ENCODE measurements around the gene MEGF11.

The MEGF11 gene

GRCh38 chr15:66092053-66093016 lies 161.2 kb downstream of the MEGF11 start:
- no peak for DNase-seq (ENCODE audit: low spot score)

GRCh38 chr15:66089509-66089908 lies 164.0 kb downstream of the MEGF11 start:
- DNase-seq (ENCODE audit: low spot score) = no peak

DNA sequence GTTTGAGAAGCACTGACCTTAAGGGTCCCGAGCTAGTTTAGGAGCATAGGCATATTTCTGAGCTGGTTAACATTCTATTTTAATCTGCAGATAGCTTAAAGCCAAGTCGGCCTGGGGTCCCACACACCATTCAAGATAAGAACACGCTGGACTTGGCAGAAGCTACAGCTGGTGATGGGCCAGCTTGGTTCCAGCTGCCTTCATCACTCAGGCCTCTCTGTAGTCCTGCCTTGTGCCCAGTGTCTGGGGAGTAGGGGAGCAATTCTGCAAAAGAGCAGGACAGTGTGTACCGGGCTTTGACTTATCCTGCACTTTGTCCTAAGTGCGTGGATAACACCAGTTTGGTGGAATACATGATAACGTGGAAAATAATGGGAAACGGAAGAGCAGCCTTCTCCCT lies 164.5 kb downstream of the MEGF11 start:
- no peak for DNase-seq (ENCODE audit: low spot score)

GRCh38 chr15:66085128-66085527 lies 168.4 kb downstream of the MEGF11 start:
- no peak for DNase-seq (ENCODE audit: low spot score)

- DNase-seq (ENCODE audit: low spot score) = no peak
Observed at GRCh38 chr15:66084704-66085103, 168.8 kb downstream of the MEGF11 start.

- DNase-seq (ENCODE audit: low spot score) = peak; percentile 72
Observed at GRCh38 chr15:66080717-66081398, 172.7 kb downstream of the MEGF11 start.

- no peak for DNase-seq (ENCODE audit: low spot score)
Observed at GRCh38 chr15:66078929-66079275, 174.6 kb downstream of the MEGF11 start.

GRCh38 chr15:66078196-66078928 lies 175.2 kb downstream of the MEGF11 start:
- DNase-seq (ENCODE audit: low spot score) = no peak

DNA sequence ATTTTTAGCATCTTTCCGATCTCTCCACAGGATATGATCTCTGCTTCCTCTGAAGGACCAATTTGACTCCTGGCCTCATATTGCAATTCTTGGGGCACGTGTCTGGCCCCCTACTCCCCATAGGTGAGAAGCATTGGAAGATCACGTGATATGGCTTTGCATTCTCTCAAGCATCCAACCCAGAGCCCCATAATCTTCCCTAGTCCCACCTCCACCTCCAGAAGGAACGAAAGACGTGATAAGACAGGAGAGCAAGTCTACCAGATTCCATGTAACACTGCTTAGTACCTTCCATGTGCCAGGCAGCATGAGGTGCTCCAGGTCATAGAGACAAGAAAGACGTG lies 176.3 kb downstream of the MEGF11 start:
- DNase-seq (ENCODE audit: low spot score) = no peak

- no peak for DNase-seq (ENCODE audit: low spot score)
Observed at GRCh38 chr15:66076591-66077319, 176.8 kb downstream of the MEGF11 start.

- DNase-seq (ENCODE audit: low spot score) = no peak
Observed at GRCh38 chr15:66075947-66076346, 177.6 kb downstream of the MEGF11 start.

DNA sequence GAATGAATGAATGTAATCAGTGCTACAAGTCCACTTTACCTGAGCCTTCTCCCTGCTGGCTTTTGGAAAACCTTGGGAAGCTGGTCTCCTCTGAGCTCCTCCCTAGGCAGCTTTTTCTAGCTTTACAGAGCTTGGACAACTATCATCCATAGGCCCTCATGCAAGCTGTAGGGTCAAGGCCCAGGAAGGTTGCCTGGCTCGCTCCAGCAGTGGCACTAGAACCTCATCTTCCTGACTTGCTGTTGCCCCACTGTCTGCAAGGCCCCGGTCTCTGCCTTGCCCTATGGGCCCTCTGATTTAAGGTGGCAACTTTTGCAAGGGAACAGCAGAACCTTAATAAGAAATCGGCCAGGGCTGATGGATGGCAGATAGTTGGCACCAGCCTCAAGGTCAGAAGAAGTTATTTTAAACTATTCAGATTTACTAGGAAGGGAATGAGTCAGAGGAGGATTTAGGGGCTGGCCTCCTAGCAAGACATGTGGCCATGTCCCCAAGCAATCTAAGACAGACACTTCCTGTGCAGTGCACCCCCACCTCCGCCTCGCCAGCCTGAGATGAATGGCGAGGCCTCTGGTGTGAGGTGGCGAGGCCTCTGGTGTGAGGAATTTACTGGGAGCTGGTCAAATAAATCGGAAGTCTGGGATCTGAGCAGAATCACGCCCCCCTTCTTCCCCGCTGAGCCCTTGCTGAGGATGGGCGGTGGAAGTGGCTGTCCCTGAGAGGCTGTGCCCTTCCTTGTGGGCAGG lies 180.8 kb downstream of the MEGF11 start:
- no peak for DNase-seq (ENCODE audit: low spot score)

DNA sequence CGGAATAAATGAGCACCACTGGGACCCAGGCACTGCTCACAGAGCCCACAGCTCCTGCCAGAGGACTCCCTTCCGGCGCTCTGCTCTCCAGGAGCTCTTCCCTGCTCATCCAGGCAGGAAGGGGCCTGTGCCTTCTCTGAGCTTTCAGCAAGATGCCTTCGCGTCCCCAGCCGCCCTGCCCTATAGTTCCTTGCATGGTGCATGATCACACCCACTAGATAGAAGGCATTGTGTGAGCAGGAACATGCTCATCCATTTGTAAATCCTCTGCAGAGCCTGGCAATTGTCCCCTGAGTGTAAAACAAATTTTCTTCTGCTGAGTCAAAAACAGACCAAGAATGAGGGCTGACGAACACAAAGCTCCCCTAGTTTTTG lies 181.6 kb downstream of the MEGF11 start:
- peak; percentile 22 for DNase-seq (ENCODE audit: low spot score)

DNA sequence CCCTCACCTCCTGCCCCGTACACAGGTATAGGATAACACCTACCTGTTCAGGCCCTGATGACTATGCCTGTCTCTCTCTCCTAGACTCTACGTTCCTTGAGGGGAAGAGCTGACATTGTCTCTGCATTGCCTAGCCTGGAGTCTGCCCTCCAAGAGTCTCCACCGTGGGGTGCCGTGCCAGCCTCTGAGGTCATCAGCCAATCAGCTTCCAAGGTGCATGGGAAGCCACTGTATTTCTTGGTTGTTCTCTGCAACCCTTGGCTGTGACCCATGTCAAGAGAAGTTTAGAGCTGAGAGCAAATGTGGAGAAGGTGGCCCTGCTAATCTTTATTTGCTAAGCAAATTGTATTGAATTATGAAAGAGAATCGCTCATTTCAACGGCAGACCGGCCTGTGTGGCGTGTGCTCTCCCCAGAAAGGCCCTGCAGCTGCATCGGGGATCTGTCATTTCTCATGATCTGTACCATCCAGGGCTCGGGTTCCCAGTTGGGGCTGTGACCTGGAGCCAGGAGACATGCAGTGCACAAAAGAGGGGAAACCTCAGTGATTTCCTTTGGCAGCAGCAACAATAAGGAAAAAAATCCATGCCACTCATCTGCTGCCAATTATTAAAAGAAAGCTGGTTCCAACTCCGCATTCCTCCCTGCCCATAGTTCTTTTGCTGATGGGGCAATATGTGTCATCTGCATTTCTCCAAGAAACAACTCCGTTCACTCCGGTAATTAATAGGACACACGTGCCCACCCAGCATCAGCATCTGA lies 182.2 kb downstream of the MEGF11 start:
- no peak for DNase-seq (ENCODE audit: low spot score)

DNA sequence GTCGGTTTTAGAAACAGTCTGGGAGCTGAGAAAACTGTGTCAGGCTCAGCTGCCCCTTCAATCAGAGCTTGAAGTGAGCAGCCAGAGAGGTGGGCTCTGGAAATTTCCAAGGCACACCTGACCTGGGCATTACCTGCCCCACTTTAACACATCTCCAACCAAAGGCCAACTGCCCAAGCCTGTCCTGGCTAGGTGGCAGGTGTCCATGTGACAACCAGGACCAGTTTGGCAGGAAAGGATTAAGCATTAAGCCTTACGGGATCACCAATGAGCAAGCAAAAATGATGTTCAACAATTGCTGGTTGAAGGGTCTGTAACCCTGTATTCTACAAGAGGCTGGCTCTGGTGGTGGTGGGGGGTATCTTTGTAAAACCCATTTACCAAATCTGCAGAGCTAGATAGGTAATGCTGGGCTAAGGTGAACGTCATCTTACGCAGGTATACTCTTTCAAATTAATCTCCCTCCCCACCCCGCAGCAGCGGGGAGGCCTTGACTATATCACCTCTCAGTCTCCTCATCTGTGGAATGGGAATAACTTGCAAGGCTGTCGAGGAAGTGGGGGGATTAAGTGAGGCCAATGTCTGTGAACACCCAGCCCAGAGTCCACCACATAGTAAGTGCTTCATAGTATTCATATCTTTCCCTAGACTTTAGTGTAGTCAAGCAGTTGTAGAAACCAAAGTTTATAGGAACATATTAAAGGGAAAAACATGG lies 183.2 kb downstream of the MEGF11 start:
- no peak for DNase-seq (ENCODE audit: low spot score)

- DNase-seq (ENCODE audit: low spot score) = no peak
Observed at GRCh38 chr15:66069751-66070150, 183.8 kb downstream of the MEGF11 start.

DNA sequence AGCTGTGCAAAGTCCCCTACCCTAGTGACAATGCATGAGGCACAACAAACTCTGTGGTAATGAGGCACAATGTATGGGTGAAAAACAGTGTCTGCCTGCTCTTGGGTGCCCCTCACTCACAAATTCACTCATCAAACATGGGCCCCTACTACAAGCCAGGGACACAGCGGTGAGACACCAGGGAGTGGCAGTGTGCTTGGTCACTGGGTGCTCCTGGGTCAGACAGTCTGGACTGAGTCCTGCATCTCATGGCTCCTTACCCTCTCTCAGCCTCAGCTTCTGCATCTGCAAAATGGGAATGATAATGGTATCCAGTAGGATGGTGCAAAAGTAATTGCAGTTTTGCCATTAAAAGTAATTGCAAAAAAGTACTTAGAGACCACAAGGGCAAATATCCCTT lies 184.7 kb downstream of the MEGF11 start:
- no peak for DNase-seq (ENCODE audit: low spot score)

DNA sequence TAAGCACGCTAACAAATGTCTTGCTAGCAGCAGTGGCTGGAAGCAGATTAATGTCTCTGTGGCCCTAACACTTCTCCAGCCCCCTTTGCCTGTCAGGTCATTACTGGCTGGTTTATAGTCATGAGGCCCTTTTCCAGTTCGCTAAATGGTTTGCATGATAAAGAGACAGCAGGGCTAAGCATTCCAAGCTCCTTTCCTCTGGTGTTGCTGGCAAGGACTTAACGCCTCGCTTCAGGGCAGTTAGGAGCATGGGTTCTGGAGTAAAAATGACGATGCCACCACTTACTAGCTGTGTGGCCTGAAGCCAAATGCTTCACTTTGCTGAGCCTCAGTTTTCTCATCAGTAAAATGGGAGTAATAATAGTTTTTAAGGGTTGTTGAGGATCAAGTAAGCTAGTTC lies 185.9 kb downstream of the MEGF11 start:
- DNase-seq (ENCODE audit: low spot score) = no peak

- no peak for DNase-seq (ENCODE audit: low spot score)
Observed at GRCh38 chr15:66066481-66066880, 187.1 kb downstream of the MEGF11 start.

DNA sequence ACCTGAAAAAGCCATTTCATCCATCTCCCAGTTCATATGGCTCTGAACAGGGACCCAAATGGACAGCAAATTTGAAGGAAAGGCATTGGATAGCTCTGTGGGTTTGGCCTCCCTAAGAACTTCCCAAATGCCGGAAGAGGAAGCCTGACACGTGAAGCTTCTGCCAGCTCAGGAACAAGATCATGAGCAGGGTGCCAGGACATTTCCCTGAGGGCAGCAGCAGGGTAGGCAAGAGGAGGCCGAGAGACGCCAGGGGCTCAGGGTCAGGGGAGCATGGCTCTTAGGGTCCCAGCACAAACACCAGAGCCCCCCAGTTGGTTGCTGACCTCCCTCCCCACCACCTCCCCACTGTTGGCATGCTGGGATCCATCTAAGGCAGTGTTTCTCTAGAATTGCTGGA lies 187.5 kb downstream of the MEGF11 start:
- no peak for DNase-seq (ENCODE audit: low spot score)
